ENCODE results near the gene NR4A2. TPM values are rescaled to one million over a fixed set of nuclear protein-coding genes. Genes with fewer than 3 reads are reported as not detected.

Gene NR4A2
- total RNA-seq, 2 experiments from 2014 or later, result 34.7 to 35.3 TPM

DNA sequence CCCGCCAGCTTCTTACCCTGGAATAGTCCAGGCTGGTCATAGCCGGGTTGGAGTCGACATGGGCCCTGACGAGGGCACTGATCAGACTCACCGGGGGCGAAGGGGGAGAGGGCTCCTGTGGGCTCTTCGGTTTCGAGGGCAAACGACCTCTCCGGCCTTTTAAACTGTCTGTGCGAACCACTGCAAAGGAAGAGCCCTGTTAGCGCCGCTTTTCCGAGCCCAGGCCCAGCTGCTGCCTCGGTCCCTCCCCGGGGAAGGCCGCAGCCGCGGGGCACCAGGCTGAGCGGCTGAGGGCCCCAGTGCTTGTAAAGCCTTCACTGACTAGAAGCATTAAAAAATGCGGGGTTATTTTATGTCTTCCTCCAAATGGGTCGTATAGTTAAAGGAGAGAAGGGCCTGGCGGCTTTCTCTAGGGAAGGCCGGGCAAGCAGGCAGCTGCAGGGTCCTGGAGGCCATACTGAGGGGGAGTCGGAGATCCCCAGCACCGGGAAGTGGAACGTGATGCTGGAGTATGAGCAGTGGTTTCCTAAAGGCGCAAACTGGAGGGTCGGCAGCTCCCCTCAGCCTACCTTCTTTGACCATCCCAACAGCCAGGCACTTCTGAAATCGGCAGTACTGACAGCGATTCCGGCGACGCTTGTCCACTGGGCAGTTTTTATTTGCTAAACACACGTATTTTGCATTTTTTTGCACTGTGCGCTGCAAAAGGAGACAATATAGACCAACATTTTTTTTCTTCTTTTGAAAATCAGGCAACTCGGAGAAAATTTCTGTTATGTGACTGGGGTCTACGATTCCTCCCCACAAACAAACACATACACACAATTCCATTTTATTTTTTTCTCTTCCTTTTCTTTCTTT lies 4.5 kb downstream of the NR4A2 start:
- ChIA-PET POLR2A (no interaction called here), CTCF (interaction anchor here (0.5 kb wide), 1 partner anchor 217 kb away, joined by 3 read pairs; no protein-coding TSS in a partner anchor)

DNA sequence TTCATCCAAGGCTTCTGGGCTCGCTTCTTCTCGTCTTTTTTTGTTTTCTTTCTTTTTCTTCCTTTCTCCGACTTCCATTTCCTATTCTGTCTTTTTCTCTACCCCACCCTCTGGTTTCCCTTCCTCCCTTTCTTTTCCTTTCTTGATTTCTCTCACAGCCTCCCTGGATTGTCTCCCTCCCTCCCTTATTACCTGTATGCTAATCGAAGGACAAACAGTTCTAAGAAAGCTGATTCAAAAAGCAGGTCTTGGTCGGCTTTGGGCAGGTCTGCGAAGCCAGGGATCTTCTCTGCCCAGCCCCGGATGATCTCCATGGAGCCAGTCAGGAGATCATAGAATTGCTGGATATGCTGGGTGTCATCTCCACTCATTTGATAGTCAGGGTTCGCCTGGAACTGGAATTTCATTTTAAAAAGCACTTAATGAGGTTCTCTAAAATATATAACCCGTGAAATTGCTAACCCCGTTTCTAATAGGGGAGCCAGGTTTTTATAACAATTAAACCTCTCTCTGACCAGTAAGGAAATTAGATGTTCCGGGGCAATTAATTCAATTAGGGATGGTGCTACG lies 5.9 kb downstream of the NR4A2 start:
- ChIA-PET POLR2A (no interaction called here), CTCF (no interaction called here)

DNA sequence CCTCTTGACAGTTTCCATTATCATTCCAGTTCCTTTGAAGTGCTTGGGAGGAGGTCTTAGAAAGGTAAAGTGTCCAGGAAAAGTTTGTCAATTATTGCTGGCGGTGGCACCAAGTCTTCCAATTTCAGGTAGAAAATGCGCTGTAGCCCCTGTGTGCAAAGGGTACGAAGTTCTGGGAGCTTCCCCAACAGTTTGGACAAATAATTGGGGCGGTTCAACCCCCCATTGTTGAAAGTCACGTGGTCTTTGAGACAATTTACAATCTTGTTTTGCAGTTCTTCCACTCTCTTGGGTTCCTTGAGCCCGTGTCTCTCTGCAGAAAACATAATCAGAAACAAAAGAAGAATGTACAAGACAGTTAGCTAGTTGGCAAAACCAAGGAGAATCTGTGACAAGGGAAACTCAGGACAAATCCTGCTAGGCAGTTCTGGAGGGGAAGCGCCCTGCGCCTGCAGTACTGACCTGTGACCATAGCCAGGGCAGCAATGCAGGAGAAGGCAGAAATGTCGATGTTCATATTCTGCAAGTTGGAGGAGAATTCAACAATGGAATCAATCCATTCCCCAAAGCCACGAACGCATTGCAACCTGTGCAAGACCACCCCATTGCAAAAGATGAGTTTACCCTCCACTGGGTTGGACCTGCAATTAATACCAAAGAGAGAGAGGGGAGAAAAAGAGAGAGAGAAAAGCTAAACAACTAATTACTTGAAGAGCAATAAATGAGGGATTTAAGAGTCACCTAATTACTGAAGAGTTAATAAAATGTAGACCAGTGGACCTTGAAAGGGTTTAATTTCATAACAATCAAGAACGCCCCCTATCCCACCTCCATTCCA lies 6.6 kb downstream of the NR4A2 start:
- POLR2A ChIA-PET, result no interaction called here
- CTCF ChIA-PET, result no interaction called here

DNA sequence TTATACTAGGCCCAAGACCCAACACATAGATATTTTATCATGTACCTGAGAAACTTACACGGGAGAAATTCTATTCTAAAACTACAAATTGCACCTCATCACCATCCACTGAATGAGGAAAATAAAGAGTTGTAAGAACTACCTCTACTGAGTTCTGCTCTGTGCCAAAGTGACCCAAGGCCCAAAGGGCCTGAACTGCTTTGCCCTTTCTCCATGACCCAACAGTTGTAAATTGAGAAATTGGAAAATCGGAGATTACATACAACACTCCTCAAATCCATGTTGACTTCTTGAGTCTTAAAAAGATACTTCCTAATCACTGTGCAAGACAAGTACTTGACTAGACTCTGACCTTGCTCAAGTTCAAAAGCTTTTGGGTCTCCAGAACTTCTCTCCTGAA lies 8.8 kb downstream of the NR4A2 start:
- POLR2A ChIA-PET, result no interaction called here
- CTCF ChIA-PET, result no interaction called here

DNA sequence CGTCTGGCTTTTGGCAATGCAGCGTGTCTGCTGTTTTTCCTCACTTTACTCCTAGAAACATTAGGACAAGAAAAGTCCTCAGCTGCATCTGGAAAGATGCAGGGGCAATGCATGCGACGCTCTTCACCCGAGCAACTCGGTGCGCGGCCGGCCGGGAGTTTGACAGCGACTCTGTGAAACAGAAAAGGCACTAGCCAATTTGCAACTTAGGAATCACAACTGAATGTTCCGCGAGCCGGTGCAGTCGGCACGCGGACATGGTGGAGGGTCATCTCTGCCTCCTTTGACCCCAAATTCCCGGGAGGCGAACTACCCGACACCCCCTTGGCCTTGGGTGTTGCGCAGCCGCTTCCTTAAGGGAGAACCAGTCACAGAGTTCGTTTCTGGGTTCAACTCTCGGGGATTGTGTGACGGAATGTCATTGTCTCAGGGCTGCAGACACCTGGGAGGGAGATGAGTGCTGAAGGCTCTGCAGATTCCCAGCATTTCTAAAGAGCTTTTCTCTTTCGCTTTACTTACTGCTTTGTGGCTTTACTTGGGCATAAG lies 9.8 kb downstream of the NR4A2 start:
- ChIA-PET CTCF (interaction anchor here (0.6 kb wide), 1 partner anchor 12 kb away, joined by 4 read pairs; no protein-coding TSS in a partner anchor), POLR2A (no interaction called here)

DNA sequence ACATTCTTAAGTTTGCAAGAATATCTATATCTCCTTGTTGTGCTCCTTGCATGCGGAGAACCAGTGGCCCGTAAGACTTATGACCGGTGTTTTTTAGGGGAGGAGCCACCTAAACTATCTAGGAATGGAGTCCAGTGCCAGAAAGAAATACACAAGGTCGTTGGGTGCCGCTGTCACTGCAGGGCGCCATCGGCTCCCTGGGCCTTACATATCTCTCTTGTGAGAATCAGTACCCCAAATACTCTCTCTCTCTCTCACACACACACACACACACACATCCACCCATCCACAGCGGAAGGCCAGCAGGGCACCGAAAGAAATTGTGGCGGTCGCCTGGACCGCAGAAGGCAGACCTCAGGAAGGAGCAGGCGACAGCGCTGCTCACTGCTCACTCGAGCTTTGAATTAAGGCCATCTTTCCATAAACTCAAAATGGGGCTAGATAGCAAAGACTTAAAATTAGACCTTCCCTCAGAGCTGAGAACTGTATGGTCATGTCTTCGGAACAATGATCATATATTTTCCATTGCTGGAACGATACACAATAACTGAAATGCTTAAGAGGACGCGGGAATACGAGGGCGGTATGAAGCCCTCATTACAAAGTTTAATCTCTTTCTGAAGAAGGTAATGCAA lies 10.4 kb downstream of the NR4A2 start:
- ChIA-PET POLR2A (no interaction called here), CTCF (interaction anchor here (0.6 kb wide), 1 partner anchor 13 kb away, joined by 4 read pairs; no protein-coding TSS in a partner anchor)

DNA sequence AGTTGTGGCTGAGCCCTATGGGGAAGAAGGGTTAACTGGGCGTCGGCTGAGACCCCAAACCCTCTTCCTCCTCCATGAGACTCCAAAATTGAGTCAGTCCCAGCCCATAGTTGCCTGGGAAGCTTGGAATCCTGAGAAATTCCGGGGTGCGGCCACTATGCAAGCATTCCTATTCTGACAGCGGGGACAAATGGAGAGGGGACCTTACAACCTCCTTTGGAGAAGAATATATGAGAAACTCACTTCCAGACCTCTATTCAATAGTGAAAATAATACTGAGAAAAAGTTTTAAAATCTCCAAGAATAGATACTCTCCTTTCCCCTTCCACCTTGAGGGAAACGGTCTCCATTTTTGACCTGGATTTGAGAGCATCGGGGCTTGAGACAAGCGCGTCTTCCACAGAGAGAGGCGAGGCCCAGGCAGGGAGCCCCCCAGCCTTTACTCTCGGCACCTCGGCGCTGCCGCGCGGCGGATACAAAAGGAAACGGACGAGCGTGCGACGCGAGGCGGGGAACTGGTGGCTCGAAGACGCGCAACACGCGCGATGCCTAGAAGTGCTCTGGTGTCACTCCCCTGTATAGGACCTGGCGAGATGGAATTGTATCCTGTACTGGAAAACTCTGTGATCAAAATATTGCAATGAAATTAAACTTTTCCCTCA lies 11.1 kb downstream of the NR4A2 start:
- ChIA-PET POLR2A (no interaction called here), CTCF (no interaction called here)

DNA sequence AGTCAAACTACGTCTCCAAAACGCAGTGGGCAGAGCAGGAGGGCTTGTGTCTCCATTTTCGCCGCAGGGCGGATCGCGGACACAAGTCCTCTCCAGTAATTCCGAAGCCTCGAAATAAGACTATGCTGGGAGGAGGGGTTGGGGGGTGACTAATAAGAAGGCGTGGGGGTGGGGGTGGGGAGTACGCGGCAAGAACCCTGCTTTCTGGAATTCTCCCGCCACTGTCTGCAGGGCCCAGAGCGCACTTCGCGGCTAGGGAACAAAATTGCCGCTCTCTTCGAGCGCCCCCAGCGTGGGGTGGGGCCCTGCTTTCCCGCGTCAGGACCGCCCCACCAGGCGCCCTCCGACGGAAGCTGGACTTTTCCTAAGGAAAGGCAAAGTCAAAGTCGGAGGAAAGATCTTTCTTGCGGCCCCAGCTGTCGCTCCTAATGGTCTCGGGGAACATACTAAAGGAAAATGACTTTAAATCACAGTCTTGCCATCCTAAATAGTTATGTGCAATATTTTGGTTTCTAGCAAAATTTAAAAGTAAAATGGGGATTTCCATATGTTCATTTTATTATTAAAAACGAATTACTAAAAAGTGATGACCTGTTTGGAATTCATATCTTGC lies 11.9 kb downstream of the NR4A2 start:
- ChIA-PET POLR2A (no interaction called here), CTCF (no interaction called here)

DNA sequence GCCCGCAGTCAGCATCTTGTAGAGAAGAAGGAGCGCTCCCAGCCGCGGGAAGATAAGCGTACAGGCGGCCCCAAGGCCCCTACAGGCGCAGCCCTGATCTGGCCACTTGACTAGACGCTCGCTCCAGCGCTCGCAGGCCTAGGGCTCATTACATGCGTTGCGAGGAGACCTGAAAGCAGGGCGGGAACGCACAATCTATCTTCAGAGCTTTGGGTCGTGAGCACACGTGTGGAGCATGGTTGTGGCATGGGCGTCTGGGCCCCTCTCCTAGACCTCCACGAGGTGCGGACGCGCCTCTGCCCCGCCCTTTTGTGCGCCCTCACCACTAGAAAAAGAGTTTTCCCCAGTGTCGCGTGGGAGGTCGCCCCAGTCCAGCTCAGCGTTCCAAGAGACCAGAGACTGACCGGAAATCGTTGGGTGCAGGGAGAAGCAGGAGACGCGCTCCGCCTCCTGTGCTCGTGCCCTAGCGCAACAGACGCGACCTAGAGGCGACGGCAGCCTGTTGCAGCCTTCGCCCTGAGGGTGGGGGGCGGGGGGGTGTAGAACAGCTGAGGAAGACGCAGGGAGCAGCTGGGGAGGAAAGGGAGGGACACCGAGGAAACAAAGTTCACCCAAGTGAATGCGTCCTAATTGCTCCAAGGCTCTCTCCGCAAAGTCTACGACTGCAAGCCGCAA lies 12.6 kb downstream of the NR4A2 start:
- POLR2A ChIA-PET, result no interaction called here
- CTCF ChIA-PET, result no interaction called here

DNA sequence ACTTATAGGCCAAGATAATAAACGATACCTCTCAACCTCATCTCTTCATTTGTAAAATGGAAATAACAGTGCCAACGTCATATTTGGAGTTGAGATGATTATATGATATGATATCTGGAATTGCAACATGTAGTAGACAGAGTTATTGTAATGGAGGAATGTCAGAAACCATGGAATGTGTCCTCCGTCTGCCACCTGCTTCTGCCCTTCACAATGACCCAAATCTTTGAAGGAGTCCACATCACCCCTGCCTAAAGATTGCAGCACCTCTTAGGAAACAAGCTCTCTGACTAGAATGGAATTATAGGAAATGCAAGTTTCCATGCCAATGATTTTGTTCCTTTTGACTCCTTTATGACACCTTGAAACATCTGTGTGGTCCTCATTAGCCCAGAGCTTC lies 14.9 kb downstream of the NR4A2 start:
- CTCF ChIA-PET, result no interaction called here
- POLR2A ChIA-PET, result no interaction called here

DNA sequence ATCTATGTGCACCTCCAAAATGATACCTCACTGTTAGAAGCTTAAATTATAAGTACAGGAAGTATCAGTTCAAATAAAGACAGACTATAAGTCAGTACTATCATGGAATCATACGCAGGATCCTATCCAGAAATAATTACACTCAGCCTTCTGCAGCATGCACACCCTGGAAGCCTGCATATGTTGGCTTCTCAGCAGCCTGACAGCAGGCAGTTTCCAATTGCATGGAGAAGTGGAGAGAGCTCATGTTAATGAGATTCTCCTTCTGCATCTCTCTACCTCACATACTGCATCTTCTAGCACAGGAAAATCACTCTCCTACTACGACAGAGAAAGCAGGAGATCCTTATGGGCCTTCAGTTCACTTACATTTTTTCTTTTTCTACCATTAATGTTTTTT lies 20.5 kb downstream of the NR4A2 start:
- CTCF ChIA-PET, result no interaction called here
- POLR2A ChIA-PET, result interaction anchor here (0.7 kb wide), 1 partner anchor 31 kb away, joined by 3 read pairs; no protein-coding TSS in a partner anchor

DNA sequence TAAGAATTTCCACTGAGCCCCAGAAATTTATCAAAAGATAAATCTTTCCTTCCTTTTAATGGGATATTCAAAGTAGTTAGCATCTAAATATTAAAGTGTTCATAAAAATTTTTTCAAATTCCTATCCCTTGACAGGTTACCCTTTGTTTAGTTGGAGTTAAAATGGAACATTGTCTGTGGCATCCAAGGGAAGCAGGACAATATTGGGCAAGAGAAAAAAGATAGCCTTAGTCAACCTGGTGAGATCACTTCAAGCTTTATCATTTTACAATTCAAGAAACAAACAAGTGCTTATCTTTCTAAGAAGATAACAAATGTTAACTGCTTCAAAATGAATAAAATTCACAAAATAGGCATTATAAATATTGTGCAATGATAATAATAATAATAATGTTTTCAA lies 21.7 kb downstream of the NR4A2 start:
- CTCF ChIA-PET, result no interaction called here
- POLR2A ChIA-PET, result no interaction called here

DNA sequence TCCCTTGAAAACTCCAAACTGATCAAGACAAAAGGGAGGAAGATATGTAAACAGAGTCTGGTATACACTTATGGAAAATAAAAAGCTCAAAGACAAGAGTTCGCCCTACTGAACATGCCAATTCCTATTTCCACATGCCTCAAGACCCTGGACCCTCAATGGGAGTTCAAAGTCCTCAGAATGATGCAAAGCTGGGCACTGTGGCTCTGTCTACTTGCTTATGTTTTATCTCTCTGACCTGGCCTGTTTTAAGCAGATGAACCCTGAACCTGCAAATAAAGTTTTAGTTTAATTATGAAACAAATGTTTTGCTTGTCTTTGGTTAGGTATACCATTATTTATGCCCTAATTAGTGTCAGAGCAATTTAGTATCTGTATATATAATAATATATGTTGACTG lies 22.6 kb downstream of the NR4A2 start:
- POLR2A ChIA-PET, result no interaction called here
- CTCF ChIA-PET, result no interaction called here

DNA sequence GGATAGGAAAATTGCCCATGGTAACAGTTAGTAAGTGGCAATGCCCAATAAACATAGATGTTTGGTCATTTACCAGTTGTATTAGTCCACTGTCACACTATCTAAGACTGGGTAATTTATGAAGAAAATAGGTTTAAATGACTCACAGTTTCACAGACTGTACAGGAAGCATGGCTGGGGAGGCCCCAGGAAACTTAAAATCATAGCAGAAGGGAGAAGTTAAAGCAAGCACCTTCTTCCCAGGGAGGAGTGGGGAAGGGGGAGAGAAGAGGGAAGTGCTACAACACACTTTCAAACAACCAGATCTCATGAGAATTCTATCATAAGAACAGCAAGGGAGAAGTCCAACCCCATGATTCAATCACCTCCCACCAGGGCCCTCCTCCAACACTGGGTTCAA lies 23.4 kb downstream of the NR4A2 start:
- ChIA-PET CTCF (no interaction called here), POLR2A (no interaction called here)

DNA sequence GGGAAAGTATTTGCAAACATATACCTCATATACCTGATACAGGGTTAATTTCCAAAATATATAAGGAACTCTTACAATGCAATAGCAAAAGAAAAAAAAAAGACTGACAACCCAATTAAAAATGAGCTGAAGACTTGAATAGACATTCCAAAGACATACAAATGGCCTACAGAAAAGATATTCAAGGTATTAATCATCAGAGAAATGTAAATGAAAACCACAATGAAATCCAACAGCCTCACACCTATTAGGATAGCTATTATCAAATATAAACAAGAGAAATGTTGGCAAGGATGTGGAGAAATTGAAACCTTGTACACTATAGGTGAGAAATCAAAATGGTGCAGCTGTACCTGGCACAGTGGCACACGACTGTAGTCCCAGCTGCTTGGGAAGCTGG lies 25.7 kb downstream of the NR4A2 start:
- ChIA-PET POLR2A (no interaction called here), CTCF (no interaction called here)

DNA sequence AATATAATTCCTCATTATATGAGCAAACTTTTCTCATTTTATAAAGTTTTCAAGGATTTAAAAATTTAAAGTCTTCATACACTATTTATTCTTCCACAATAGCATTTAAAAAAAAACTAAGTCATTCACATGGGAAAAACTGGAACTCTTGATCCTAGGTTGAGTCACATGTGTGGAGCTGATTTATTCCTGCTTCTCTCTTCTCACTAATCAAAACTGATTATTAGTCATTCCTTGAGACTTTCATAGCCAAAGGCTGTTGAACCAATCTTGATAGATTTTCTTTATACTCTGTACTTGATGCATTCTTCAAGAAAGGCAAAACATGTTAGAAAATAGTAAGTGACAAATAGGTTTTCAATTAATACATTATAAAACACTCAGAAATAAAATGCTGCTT lies 27.4 kb downstream of the NR4A2 start:
- ChIA-PET CTCF (no interaction called here), POLR2A (no interaction called here)

DNA sequence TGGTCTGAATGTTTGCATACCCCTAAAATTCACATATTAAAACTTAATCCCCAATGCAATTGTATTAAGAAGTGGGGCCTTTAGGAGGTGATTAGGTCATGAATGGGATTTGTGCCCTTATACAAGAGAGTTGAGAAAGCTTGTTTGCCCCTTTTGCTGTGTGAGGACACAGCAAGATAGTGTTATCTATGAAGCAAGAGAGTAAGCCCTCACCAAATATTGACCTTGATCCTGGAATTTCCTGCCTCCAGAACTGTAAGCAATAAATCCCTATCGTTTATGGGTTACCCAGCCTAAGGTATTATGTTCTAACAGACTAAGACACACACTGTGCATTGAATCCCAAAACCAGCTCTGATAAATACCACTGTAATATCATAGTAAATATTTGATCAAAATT lies 32.2 kb downstream of the NR4A2 start:
- ChIA-PET POLR2A (no interaction called here), CTCF (no interaction called here)

DNA sequence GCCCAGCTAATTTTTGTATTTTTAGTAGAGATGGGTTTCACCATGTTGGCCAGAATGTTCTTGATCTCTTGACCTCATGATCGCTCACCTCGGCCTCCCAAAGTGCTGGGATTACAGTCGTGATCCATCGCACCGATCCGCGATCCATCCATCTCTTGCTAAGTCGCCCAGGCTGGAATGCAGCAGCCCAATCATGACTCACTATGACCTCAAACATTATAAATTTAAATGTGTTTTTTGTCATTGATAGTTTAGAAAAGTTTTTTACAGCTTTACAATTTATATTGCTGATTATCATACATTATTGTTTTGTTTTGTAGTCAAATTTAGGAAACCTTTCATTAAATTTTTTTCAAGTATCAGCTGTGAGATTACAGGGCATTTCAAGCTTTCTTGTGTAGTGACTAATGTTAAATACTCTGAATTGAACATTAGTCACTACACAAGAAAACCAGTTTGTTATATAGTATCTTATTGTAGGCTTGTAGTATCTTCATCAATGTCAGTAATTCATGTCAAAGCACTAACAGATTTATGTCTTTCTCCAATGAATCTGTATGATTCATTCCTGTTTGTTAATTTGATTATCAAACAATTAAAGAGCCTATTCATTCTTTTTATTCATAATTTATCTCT lies 37.5 kb downstream of the NR4A2 start:
- ChIA-PET POLR2A (no interaction called here), CTCF (no interaction called here)

All from activated CD8-positive, alpha-beta memory T cell treated with anti-CD3 and anti-CD28 coated beads for 36 hours (primary cell).